GM18867 (cell line): ENCODE data around the gene PKMYT1.

Experiments used
- ATAC-seq: cut with Tn5 transposase; IDR thresholded peaks from one replicate; pipeline ENCODE4 v1.9.1; 2021; ENCODE audit warnings: mild to moderate bottlenecking, moderate library complexity; ENCODE audit not compliant: unreplicated experiment

The PKMYT1 gene

DNA sequence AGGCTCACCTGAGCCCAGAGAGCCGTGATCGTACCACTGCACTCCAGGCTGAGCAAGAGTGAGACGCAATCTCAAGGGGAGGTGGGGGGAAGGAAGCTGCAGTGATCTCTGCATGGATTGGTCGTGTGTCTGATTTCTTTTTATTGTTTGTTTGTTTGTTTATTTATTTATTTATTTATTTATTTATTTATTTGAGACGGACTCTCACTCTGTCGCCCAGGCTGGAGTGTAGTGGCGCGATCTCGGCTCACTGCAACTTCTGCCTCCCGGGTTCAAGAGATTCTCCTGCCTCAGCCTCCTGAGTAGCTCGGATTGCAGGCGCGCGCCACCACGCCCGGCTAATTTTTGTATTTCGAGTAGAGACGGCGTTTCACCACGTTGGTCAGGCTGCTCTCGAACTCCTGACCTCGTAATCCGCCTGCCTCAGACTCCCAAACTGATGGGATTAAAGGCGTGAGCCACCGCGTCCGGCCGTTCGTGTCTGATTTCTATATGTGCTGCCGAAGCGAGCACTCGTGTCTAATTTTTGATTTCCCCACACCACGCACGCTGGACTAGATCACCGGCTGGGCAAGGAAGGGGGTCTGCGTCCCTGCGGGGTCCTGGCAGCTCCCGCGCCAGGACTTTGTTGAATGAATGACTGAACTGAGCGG is 39.5 kb upstream of the PKMYT1 start:
- ATAC-seq: no peak

- ATAC-seq: no peak
These were observed 37.7 kb upstream of the PKMYT1 start, which contains the start of gene CLDN6 for GRCh38 chr16:3017794-3018506. CLDN6 (minus strand) TSS chr16:3018183; CDS start chr16:3016021, 2,162 bp downstream.

- ATAC-seq: no peak
These were observed 37.1 kb upstream of the PKMYT1 start for GRCh38 chr16:3017344-3017743.

DNA sequence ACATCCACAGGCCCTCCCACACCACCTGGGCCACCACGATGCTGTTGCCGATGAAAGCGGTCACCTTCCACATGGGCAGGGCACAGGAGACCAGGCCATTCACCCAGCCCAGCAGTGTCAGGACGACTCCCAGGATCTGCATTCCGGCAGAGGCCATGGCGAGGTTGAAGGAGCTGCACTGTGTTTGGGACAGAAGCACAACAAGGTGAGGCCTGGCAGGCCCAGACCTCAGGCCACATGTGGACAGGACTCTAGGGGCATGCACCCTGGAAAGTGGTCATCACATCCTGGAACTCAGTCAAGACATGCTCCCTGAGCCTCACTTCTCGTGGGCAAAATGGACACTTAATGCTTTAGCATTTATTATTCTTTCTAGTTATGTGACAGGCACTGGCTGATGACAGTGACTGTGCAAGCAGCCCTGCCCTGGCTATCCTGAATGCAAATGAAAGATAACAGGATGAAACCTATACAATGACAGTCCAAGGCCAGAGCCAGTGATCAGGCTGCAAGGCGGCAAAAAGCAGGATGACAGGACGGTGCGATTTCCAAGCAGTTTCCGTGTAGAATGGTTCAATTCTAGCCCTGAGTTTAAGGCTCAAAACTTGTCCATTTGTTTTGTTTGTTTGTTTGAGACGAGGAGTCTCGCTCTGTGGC is 35.7 kb upstream of the PKMYT1 start:
- no peak for ATAC-seq

- no peak for ATAC-seq
These were observed 34.7 kb upstream of the PKMYT1 start for GRCh38 chr16:3014971-3015370.

DNA sequence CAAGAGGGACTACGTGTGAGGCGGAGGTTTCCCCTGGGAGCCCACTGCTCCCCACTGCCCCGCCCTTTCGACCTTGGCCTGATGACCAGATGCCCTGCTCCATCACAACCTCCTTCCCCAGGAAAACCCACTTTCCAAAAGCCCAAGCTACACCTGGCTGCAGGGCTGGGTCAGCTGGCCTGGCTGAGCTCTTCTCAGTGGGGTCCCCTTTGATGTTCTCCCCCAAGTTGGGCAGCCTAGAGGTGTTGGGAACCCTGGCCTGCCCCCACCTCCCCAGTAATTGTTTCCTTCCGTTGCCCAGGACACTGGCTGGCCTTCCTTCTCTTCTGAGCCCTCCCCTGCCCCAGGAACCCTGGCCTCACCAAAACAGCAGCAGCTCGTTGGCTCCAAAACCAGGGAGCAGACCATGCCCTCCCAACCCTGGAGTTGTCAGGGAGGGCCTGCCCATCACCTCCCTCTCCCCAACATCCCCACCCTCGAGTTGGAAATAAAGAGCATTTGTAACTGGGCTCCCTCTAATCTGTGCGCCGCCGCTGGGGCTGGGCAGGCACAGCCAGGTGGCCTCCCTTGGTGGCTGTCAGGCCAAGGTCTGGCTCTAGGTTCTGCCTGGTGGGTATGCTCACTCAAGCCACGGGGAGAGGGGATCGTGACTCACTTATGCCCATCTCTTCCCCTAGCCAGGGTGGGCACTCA is 33.9 kb upstream of the PKMYT1 start:
- ATAC-seq: no peak

- no peak for ATAC-seq
These were observed 33.3 kb upstream of the PKMYT1 start for GRCh38 chr16:3013491-3013951.

DNA sequence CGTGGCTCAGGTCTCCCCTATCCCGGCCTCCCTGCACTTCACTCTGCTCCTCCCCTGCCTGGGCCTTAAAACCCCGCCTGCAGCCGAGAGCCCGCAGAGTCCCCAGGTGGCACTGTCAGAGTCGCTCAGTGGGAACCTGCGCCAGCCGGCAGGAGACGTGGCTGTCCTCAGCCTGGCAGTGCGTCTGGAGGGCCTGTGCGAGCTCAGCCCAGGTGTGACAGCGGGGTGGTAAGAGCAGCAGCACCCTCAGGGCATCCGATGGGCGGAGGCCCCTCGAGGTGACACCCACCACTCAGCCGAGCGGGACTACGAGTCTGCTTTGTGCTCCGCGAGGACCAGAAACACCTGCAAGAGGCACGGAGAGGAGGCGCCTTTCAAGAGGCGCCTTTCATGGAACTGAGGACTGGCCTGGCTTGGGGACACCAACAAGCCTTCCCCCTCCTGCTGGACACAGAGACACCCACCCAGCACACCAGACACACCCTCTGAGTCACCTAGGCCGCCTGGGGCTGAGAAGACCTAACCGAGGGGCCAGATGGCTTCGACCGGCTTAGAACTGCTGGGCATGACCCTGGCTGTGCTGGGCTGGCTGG is 32.7 kb upstream of the PKMYT1 start, which contains the start of gene CLDN9:
CLDN9 (plus strand) TSS at position 96 of the 593 bp plus-strand sequence; CDS start at position 536, 440 bp downstream.
- ATAC-seq: no peak

GRCh38 chr16:3012246-3012645 is 32.0 kb upstream of the PKMYT1 start:
- no peak for ATAC-seq

- no peak for ATAC-seq
These were observed 30.3 kb upstream of the PKMYT1 start for GRCh38 chr16:3010510-3010909.

DNA sequence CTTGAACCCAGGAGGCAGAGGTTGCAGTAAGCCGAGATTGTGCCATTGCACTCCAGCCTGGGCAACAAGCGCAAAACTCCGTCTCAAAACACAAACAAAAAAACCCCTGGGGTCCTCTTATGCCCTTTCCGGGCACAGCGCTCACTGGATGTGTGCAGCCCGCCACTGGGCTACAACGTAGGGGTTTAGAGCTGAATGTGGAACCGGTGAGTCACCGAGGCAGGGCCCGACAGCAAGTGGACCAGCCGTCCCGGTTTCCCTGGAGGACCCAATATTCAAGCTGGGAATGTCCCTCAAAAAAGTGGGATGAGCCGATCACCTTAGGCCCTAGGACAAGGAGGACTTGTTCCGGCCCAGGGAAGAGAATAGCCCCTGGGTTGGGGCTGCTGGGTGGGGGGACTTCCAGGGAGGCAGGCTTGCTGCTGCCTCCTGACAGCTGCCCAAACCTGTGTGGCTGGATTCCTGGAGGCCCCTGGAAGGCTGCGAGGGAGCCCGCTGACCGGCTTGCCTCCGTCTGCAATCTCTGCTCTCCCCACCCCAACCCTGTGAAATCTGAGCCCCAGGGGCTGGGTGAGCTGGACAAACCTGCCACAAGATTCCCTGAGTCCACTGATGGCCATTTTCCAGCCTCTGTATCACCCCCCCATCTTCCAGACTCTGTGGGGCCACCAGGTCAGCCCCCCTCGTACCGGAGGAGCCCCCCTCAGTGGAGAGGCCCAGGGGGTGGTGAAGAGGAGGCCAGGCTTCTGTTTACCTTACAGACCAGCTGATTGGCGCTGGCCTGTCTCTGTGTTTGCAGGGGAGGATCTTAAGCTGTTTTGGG is 29.5 kb upstream of the PKMYT1 start:
- no peak for ATAC-seq

DNA sequence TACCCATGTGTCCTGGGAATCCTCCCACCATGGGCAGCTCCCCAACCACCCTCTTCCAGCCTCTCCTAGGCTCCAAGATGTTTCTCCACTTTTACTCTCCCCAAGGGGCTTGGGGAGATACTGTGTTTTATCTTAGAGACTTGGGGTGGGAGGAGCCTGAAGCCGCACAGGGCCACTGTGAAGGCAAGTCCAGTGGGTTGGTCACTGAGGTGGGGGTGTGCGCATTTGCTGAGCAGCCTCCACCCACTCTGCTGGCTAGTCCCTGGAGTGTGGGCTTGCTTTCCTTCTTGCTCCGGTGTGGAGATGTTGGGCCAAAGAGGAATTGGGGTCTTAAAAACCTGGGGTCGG is 28.4 kb upstream of the PKMYT1 start:
- no peak for ATAC-seq

DNA sequence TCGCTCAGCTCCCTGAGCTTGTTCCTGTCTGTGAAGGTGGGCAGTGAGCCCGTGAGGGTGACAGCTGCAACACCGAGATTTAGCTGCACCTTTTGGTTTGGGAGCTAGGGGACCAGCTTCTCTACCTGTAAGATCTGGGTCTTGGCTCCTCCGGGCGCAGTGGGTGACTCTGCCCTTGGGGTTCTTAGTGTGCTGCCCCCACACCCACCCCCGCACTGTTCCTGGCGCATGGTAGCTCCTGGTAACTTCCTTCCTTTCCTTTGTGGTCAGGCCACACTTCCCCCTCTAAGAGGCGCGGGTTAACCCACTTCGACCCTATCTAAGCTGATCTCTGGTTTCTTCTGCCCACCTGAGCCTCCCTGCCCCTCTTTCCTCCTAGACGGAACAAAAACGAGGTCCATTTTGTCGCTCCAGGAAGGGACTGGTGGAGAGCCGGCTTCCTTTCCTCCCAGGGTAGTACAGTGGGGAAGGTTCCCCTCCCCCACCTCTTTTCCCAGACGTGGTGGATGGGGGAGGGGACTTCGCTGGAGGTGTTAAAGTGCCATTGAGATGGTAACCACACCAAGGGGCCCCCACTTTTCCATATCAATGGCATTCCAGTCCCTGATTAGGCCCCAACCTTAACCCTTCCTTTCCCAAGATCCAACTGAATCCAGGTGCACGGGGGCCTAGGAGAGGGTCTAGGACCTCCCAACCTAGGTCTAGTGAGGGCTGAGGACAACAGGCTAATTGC is 27.9 kb upstream of the PKMYT1 start:
- no peak for ATAC-seq

DNA sequence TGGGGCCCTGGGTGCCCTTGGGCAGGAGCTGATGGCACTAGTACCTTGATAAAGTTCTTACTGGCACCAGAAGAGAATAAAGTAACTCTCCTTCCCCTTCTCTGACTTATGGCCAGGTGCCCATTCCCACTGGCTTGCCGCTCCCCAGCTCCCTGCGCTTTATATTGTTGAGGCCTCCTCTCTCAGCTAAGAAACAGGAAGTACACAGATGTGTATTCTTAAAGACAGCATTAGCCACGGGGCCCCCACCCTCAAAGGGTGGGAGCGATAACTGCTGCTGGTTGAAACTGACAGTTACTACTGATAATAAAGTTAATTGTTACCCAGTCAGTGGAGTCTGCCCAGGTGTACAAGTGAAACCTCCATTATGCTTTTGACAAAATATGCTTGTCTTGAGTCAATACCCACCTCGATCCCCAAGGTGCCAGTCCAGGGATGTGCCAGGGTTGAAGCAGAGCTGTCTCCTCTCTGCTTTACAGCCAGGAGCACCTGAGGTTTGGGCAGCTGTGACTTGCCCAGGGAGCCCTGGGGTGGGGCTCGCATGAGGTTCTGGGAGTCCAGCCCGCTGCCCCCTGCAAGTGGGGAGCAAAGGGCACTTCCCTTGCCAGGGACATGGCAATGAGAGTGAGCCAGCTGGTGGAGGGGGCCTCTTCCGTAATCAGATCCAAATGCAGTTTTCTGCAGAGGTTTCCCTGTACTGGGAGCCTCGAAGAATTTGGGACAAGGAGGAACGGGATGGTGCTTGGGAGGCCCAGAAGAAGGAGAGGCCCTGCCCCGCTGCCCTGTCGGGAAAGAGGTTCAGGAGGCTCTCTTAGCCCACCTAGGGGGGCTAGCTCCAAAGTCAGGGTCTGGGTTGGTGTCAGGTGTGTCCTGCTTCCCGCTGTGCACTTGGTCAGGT is 27.1 kb upstream of the PKMYT1 start:
- ATAC-seq: no peak

- no peak for ATAC-seq
These were observed 24.6 kb upstream of the PKMYT1 start for GRCh38 chr16:3004781-3005284.

DNA sequence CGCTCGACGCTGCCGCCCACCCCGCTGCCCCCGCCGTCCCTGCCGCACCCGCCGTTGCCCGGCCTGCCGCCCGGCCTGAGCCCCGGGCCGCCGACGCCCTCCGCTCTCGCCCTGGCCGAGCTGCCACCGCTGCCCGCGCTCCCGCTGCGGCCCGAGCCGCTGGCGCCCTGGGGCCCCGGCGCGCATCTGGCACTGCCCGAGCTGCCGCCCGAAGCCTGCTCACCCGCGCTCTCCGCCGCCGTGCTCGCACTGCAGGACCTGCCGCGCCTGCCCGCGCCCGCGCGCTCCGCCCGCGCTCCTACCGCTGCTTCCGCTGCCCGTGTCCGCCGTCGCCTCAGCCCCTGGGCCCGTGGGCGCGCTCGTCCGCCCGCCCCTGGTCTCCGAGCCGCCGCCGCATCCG is 24.1 kb upstream of the PKMYT1 start:
- peak; percentile 11 for ATAC-seq

DNA sequence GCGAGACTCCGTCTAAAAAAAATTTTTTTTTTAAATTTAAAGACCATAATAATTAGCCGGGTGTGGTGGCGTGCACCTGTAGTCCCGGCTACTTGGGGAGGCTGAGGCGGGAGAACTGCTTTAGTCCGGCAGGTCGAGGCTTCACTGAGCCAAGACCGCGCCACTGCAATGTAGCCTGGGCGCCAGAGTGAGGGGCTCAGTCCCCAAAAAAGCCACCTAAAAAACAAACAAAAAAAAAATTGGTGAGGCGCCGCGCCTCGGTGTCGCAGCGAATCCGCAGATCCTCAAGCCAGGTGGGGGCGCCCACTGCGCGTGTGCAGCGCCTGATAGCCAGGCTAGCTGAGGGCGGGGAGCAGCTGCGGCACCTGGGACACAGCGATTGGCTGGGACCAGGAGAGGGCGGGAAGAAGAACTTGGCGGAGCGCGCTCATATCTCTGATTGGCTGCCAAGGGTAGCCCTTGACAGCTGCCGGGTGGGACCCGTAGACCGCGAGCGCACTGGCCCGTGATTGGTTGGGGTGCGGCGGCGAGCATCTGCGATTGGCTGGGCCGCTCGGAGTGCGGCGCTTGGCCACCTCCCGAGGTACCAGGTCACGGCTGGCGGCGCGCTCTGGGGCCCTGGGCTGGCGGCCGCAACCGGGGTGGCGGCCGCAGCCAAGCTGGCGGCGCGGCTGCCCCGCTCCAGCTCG is 23.5 kb upstream of the PKMYT1 start:
- peak; percentile 94 for ATAC-seq

- ATAC-seq: no peak
These were observed 21.1 kb upstream of the PKMYT1 start for GRCh38 chr16:3001316-3001715.
